GM18498 (cell line): ENCODE measurements around the gene ZNF236.

Experiments used
- ATAC-seq: cut with Tn5 transposase; IDR thresholded peaks from one replicate; pipeline ENCODE4 v1.9.1; 2021; ENCODE audit warnings: mild to moderate bottlenecking, moderate library complexity; ENCODE audit not compliant: unreplicated experiment

The ZNF236 gene

GRCh38 chr18:76967721-76968472, 145.5 kb downstream of the ZNF236 start:
- ATAC-seq, result no peak

GRCh38 chr18:76970770-76971559, 148.6 kb downstream of the ZNF236 start:
- ATAC-seq, result no peak

- no peak for ATAC-seq
Observed at GRCh38 chr18:76972241-76972640, 149.9 kb downstream of the ZNF236 start.

- ATAC-seq, result no peak
Observed at GRCh38 chr18:76972846-76973519, 150.6 kb downstream of the ZNF236 start.

GRCh38 chr18:76973520-76974266, 151.3 kb downstream of the ZNF236 start:
- ATAC-seq, result no peak

- ATAC-seq, result no peak
Observed at GRCh38 chr18:76974386-76974785, 152.0 kb downstream of the ZNF236 start.

GRCh38 chr18:76975577-76976110, 153.3 kb downstream of the ZNF236 start:
- no peak for ATAC-seq

GRCh38 chr18:76977108-76977621, 154.8 kb downstream of the ZNF236 start:
- ATAC-seq, result no peak

GRCh38 chr18:76977684-76978232, 155.4 kb downstream of the ZNF236 start:
- no peak for ATAC-seq

- no peak for ATAC-seq
Observed at GRCh38 chr18:76978616-76979015, 156.3 kb downstream of the ZNF236 start.

- ATAC-seq, result no peak
Observed at GRCh38 chr18:76979111-76979751, 156.9 kb downstream of the ZNF236 start.

GRCh38 chr18:76979906-76980305, 157.5 kb downstream of the ZNF236 start:
- no peak for ATAC-seq

GRCh38 chr18:76980663-76981395, 158.5 kb downstream of the ZNF236 start:
- ATAC-seq, result peak; percentile 30

- peak; percentile 49 for ATAC-seq
Observed at GRCh38 chr18:76981396-76981968, 159.1 kb downstream of the ZNF236 start.

- no peak for ATAC-seq
Observed at GRCh38 chr18:76982038-76982437, 159.7 kb downstream of the ZNF236 start.

- ATAC-seq, result peak; percentile 78
Observed at GRCh38 chr18:76982841-76983583, 160.7 kb downstream of the ZNF236 start.

GRCh38 chr18:76983613-76984051, 161.3 kb downstream of the ZNF236 start:
- ATAC-seq, result no peak
